GM19240 (cell line): ENCODE measurements around the gene SLC47A1.

Source experiments
- DNase-seq: peaks from one replicate; pipeline ENCODE4 v3.0.0; 2011; ENCODE audit warnings: low spot score; ENCODE audit not compliant: insufficient read length

SLC47A1 gene

GRCh38 chr17:19590912-19591551 is 57.4 kb downstream of the SLC47A1 start:
- DNase-seq = no peak

GRCh38 chr17:19592316-19592715 is 58.7 kb downstream of the SLC47A1 start:
- DNase-seq = no peak

- no peak for DNase-seq
These were observed 63.2 kb downstream of the SLC47A1 start for GRCh38 chr17:19596869-19597268.

GRCh38 chr17:19610311-19610710 is 76.7 kb downstream of the SLC47A1 start:
- no peak for DNase-seq

- no peak for DNase-seq
These were observed 77.2 kb downstream of the SLC47A1 start for GRCh38 chr17:19610879-19611278.

- no peak for DNase-seq
These were observed 80.3 kb downstream of the SLC47A1 start for GRCh38 chr17:19613979-19614378.

- DNase-seq = no peak
These were observed 81.2 kb downstream of the SLC47A1 start for GRCh38 chr17:19614900-19615299.

- DNase-seq = no peak
These were observed 84.4 kb downstream of the SLC47A1 start for GRCh38 chr17:19618015-19618414.

GRCh38 chr17:19619705-19620325 is 86.2 kb downstream of the SLC47A1 start:
- no peak for DNase-seq

GRCh38 chr17:19621697-19622096 is 88.0 kb downstream of the SLC47A1 start:
- DNase-seq = no peak

GRCh38 chr17:19626079-19626478 is 92.4 kb downstream of the SLC47A1 start:
- no peak for DNase-seq
